ENCODE measurements around the gene DRC3. TPM values are rescaled to one million over a fixed set of nuclear protein-coding genes. Genes with fewer than 3 reads are reported as not detected.
A peak's percentile ranks its signal among the peaks of the same experiment; 100 is the strongest.
"Not testable (repeated sequence)": the region's sequence is repeated elsewhere in the genome, so short reads cannot be mapped to it uniquely, and the experiment has no call there.

DRC3 gene
- total RNA-seq, 2 donors from 2014 or later, result 2.0 to 2.6 TPM

GRCh38 chr17:17993366-17993765, 20.7 kb downstream of the DRC3 start:
- H3K27me3 ChIP-seq (ENCODE audit: control insufficient read depth, insufficient read depth, low read length, poor library complexity, severe bottlenecking), result no peaks in the 10 kb centered on the region
- H3K9ac ChIP-seq (ENCODE audit: extremely low read depth, low read length, poor library complexity, severe bottlenecking), result no peak overlapping the region
- H3K9me3 Mint-ChIP-seq, result no peaks in the 10 kb centered on the region
- 88 to 93% methylated on average over 2 of the region's 2 CpGs for WGBS, 2 experiments (ENCODE audit: insufficient coverage in 1 of 2, insufficient read length in 1 of 2)
- peaks cover 9% of the 10 kb centered on the region for H3K4me1 Mint-ChIP-seq
- H3K27ac ChIP-seq (ENCODE audit: low read depth, low read length), result no peak overlapping the region
- no peaks in the 10 kb centered on the region for H3K36me3 ChIP-seq (ENCODE audit: control insufficient read depth, insufficient read depth, low read length)
- DNase-seq, result no peak
- peaks cover 2% of the 10 kb centered on the region for H3K27me3 Mint-ChIP-seq (ENCODE audit: insufficient read depth)
- no peak for TF ChIP-seq CTCF (conservative IDR thresholded peaks at IDR 0.05)
- H3K4me3 Mint-ChIP-seq, result no peak overlapping the region
- no peaks in the 10 kb centered on the region for H3K4me1 ChIP-seq (ENCODE audit: control insufficient read depth, insufficient read depth, low read length)
- H3K27ac Mint-ChIP-seq, result no peak overlapping the region
- H3K36me3 Mint-ChIP-seq (ENCODE audit: low read depth), result no peaks in the 10 kb centered on the region
- H3K9me3 ChIP-seq (ENCODE audit: control insufficient read depth, low read length), result no peaks in the 10 kb centered on the region
- no peak overlapping the region for H3K4me3 ChIP-seq (ENCODE audit: low read length)

GRCh38 chr17:17993852-17994251, 21.2 kb downstream of the DRC3 start:
- H3K27me3 Mint-ChIP-seq (ENCODE audit: insufficient read depth), result peaks cover 2% of the 10 kb centered on the region
- no peaks in the 10 kb centered on the region for H3K9me3 Mint-ChIP-seq
- WGBS, 2 experiments (ENCODE audit: insufficient coverage in 1 of 2, insufficient read length in 1 of 2), result 95 to 96% methylated on average over 11 to 12 of the region's 12 CpGs
- Histone ChIP-seq H3K27me3 (ENCODE audit: control insufficient read depth, insufficient read depth, low read length, poor library complexity, severe bottlenecking) (no peaks in the 10 kb centered on the region), H3K4me3 (ENCODE audit: low read length) (no peak overlapping the region), H3K27ac (ENCODE audit: low read depth, low read length) (no peak overlapping the region), H3K36me3 (ENCODE audit: control insufficient read depth, insufficient read depth, low read length) (no peaks in the 10 kb centered on the region), H3K9ac (ENCODE audit: extremely low read depth, low read length, poor library complexity, severe bottlenecking) (no peak overlapping the region), H3K4me1 (ENCODE audit: control insufficient read depth, insufficient read depth, low read length) (no peaks in the 10 kb centered on the region), H3K9me3 (ENCODE audit: control insufficient read depth, low read length) (no peaks in the 10 kb centered on the region)
- H3K4me3 Mint-ChIP-seq, result no peak overlapping the region
- DNase-seq, result no peak
- no peak overlapping the region for H3K27ac Mint-ChIP-seq
- H3K4me1 Mint-ChIP-seq, result peaks cover 9% of the 10 kb centered on the region
- no peak for TF ChIP-seq CTCF (conservative IDR thresholded peaks at IDR 0.05)
- H3K36me3 Mint-ChIP-seq (ENCODE audit: low read depth), result no peaks in the 10 kb centered on the region

- TF ChIP-seq CTCF (conservative IDR thresholded peaks at IDR 0.05), result peak; percentile 79
- Histone ChIP-seq H3K36me3 (ENCODE audit: control insufficient read depth, insufficient read depth, low read length) (no peaks in the 10 kb centered on the region), H3K4me1 (ENCODE audit: control insufficient read depth, insufficient read depth, low read length) (no peaks in the 10 kb centered on the region), H3K9me3 (ENCODE audit: control insufficient read depth, low read length) (no peaks in the 10 kb centered on the region), H3K27me3 (ENCODE audit: control insufficient read depth, insufficient read depth, low read length, poor library complexity, severe bottlenecking) (no peaks in the 10 kb centered on the region), H3K9ac (ENCODE audit: extremely low read depth, low read length, poor library complexity, severe bottlenecking) (no peak overlapping the region), H3K27ac (ENCODE audit: low read depth, low read length) (peak overlapping the region; percentile 24), H3K4me3 (ENCODE audit: low read length) (no peak overlapping the region)
- H3K9me3 Mint-ChIP-seq, result no peaks in the 10 kb centered on the region
- no peak overlapping the region for H3K4me3 Mint-ChIP-seq
- no peak overlapping the region for H3K27ac Mint-ChIP-seq
- H3K27me3 Mint-ChIP-seq (ENCODE audit: insufficient read depth), result peaks cover 2% of the 10 kb centered on the region
- peaks cover 9% of the 10 kb centered on the region for H3K4me1 Mint-ChIP-seq
- H3K36me3 Mint-ChIP-seq (ENCODE audit: low read depth), result no peaks in the 10 kb centered on the region
- WGBS, 2 experiments (ENCODE audit: insufficient coverage in 1 of 2, insufficient read length in 1 of 2), result 61 to 71% methylated on average over 12 to 18 of the region's 18 CpGs
- DNase-seq, result peak; percentile 95
These were observed 21.8 kb downstream of the DRC3 start for GRCh38 chr17:17994271-17995069.

- H3K9me3 Mint-ChIP-seq; DNase-seq; H3K27ac Mint-ChIP-seq; H3K36me3 Mint-ChIP-seq (ENCODE audit: low read depth); H3K27ac ChIP-seq (ENCODE audit: low read depth, low read length); H3K4me1 ChIP-seq (ENCODE audit: control insufficient read depth, insufficient read depth, low read length); H3K27me3 Mint-ChIP-seq (ENCODE audit: insufficient read depth); H3K4me3 ChIP-seq (ENCODE audit: low read length); H3K4me3 Mint-ChIP-seq; H3K4me1 Mint-ChIP-seq; H3K9ac ChIP-seq (ENCODE audit: extremely low read depth, low read length, poor library complexity, severe bottlenecking); H3K36me3 ChIP-seq (ENCODE audit: control insufficient read depth, insufficient read depth, low read length); H3K27me3 ChIP-seq (ENCODE audit: control insufficient read depth, insufficient read depth, low read length, poor library complexity, severe bottlenecking); H3K9me3 ChIP-seq (ENCODE audit: control insufficient read depth, low read length): not testable (repeated sequence)
- 93 to 97% methylated on average over 7 to 8 of the region's 8 CpGs for WGBS, 2 experiments (ENCODE audit: insufficient coverage in 1 of 2, insufficient read length in 1 of 2)
These were observed 23.2 kb downstream of the DRC3 start for GRCh38 chr17:17995887-17996286.
